NCI-H748 (cell line): Measurements from ENCODE around the gene SUSD1.
"Not testable (repeated sequence)": the region's sequence is repeated elsewhere in the genome, so short reads cannot be mapped to it uniquely, and the experiment has no call there.

Source experiments
- DNase-seq: peaks from one replicate; lab custom pipeline; 2025; ENCODE audit not compliant: unreplicated experiment; lab: John Stamatoyannopoulos, UW

SUSD1 gene

DNA sequence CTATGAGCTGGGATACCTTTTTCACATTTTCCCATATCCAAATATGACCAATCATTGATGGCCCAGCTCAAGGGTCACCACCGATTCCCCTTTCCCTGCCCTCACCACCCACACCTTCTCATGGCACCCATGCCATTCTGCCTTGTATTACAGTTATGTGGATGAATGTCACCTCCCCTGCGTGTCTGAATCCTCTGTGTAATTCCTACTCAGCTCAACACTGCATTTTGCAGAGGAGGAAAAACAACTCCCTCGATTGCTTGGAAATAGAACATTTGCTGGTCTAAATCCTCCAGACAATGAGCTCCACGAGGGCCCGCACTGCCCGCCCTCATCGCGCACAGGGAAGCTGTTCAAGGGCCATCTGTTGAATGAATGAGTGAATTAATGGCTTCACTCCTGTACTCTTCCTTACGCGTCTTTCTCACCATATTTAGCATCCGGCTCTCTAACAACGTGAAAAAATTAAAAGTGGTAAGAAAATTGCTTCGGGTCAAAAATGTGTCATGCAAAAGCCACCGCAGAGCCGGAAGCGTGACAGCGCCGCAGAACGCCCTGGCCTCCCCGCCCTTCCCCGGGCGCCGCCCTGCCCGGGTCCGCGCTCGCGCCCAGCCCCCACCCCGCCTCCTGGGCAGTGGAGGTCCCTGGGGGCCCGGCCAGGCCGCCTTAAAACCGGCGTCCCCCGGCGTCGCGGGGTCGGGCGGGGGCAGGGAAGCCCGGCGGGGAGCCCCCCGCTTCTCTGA lies 704 bp downstream of the SUSD1 start:
- DNase-seq, result peak; percentile 67

DNA sequence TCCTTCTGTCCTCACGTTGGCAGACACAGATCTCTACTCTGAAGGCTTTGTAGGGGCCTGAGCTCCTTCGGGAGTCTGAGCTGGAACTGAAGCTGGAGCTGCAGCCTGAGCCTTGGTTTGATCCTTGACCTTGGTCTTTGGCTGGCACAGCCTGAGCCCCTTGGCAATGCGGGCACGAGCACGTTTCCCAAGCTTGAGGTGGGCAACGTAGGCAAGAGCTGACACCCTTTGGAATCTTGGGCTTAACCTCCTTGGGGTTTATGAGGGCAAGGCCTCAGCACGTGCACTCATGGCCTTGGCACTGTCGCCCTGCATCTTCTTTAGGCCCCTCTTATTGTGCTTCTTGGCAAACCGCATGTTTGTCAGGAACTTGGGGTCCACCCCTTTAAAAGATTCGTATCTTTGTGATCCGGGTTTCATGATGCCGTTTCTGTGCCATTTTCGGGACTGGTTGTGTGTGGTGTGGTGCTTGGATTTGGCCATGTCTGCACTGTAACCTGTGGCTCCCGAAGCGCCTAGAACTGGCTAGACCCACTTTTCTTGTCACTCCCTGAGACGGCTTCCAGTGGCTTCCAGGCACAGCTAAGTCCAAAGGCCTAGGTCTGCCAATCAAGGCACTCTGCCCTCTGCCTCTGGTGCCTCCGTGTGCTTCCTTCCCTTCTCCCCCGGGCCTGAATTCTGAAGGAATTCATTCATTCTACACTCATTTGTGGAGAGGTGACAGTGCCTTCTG lies 1.4 kb downstream of the SUSD1 start:
- DNase-seq, result no peak

DNA sequence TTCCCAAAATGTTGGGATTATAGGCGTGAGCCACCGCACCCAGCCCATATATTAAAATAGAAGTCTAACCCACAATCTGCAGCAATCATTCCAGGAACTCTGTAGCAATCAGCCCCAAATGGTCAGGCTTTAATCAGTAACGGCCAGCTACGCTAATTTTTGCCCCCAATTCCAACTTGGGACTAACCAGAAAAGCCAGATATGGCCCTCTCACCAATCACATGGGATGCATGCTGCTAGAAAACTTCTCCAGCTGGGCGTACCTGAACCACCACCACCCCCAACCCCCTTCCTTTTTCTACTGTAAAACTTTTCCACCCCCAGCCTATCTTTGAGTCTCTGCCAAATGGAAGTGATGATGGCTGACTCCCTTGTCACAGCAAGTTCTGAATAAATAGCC lies 4.1 kb downstream of the SUSD1 start:
- no peak for DNase-seq

DNA sequence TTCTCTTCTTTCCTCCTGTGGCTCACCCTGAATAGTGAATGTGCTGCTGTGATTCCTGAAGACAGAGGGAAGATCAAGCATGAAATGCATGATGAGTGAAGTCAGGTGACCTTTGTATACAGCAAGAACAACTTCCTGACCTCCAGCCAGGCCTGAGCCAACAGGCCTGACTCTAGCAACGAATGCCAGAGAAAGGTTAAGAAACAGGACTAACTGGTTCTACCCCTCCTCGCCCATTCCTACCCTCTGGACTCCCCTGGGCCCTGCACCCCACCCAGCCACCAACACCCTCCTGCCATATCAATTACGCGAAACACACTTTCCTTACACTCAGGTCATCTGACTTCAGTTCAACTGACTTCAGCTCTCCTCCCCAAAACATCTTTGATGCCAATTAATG lies 4.9 kb downstream of the SUSD1 start:
- peak; percentile 42 for DNase-seq

DNA sequence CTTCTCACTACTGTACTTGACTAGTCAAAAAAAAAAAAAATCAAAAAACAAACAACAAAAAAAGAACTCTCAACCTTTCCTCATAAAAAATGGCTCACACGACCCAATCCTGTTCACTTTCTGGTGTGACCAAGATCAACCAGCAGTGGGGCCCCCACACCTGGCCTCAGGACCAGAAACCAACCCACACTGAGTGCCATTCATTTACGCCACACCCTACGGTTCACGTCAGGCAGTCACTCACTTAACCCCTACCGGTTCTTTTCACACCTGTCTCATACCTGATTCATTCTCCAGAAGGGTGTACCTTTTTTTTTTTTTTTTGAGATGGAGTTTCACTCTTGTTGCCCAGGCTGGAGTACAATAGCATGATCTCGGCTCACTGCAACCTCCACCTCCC lies 5.7 kb downstream of the SUSD1 start:
- DNase-seq, result no peak

DNA sequence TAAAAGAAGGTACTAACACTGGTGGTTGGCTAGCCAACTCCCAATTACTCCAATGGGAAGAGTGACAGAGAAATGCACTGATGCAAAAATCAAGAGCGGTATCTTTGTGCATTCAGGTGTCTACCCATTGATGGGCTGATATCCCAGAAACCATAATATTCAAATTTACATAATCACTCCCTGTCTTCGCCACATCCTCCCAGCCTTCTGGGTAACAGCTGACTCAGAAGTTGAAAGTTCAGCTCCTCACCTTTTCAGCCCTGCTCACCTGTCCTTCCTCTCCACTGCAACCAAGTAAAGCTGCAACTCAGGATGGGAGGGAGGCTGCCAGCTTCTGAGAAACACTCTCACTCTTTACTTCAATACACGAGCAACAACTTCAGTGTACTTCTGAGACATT lies 6.9 kb downstream of the SUSD1 start:
- no peak for DNase-seq

DNA sequence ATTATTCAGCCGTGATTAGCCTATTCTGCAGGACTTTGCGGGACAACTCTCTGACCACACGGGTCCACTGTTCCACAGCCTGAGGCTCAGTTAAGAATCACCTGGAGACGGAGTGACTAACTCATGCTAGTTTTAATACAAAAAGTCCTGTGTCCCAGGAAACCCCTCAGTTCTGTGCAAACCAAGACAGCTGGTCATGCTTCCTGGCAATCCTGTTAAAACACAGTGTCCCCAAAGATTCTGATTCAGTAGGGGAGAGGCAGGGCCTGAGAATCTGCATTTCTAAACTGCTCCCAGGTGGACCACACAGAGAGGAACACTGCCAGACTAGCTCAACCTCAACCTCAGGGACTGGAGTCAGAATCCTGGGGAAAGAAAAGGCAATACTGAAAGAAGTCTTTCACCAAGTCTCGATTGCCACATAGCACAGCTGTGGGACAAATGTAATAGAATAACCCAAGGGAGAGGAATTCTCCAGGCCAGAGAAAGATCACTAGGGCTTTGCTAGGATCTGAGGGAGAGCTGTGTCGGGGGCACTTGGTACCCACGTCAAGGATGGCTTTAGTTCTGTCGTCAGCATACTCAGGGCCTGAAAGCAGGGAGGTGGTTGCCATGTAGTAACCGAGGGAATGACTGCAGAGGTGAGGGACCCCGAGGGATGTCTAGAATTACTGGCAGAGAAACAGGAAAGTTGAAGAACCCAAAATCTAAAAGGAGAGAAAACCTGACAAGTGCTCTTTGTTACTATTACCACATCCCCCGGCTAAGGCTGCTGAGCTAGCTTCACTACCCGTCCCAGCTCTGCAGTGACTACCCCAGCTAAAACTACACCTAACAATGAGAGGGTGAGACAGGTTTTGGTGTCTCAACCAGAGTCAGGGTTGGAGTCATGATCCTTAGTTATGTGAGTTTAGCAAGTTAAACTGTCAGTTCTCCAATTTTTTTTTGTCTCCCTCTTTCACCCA lies 8.6 kb downstream of the SUSD1 start:
- peak; percentile 26 for DNase-seq

DNA sequence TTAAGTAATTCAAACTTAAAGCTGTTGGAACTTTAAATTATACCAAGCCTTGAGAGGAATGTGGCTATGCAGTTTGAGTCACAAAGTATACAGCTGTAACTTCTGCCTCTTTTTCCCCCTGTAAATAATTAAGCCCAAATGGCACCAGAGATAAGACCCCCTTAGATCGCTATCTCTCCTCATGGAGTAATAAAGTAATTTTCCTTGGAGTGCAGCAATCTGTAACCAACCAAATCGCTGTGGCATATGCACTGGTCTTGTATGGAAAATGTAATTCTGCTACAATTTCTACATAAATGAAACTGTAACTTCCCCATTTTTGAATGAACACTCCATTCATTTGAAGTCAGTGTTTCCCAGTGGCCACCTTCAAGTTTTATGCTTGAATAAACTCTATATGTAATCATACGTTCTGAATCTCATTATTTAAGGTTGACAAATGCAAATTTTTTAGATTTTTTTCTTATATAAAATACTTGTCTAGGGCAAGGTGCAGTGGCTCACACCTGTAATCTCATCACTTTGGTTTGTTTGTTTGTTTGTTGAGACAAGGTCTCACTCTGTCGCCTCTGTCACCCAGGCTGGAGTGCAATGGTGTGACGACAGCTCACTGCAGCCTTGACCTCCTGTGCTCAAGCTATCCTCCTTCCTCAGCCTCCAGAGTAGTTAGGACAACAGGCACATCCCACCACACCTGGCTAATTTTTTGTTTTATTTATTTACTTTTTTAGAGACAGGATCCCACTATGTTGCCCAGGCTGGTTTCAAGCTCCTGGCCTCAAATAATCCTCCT lies 12.3 kb downstream of the SUSD1 start:
- DNase-seq, result no peak

DNA sequence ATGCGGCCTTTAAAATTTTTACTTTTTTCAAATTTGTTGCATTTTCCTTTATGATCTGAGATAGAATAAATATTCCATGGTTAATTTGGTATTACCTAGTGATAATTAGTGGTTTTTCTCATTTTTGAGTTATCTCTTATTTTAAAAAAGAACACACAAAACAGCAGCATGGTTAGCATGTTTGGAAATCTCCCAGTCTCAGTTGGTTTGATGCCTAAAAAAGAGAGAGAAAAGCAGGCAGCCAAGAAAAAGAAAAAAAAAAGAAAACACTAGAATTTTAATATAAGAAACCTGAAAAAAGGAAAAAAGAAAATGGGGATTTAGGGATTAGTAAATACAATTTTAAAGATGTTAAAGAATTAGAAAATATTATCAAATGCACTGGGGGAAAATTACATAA lies 15.3 kb downstream of the SUSD1 start:
- DNase-seq, result no peak

DNA sequence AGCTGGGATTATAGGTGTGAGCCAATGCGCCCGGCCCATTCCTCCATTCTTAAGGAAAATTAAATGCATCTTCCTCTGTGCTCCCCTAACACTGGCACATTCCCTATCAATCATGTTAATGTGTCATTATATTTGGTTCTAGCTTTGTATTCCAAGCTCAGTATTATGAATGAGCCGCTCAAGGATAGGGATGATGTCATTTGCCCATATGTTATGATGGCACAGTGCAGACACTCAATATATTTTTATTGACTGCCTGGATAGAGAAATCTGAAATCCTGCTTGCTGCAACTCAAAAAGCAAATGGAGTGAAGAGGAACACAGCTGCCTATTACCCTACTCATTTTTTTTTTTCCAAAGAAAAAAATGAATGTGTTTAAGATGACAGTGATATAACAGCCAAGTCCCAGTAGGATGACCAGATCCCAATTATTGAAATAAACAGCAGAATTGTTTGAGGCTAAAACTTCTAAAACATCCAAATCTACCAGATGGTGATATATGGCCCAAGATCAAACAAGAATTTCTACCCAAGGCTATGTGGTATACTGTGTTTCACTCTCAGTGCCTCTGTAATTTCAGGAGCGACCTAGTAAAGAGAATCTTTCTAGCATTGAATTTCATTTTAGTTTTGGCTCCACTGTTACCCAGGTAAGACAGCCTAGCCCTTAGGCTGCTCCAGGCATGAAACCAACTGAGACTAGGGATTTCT lies 16.3 kb downstream of the SUSD1 start:
- no peak for DNase-seq

DNA sequence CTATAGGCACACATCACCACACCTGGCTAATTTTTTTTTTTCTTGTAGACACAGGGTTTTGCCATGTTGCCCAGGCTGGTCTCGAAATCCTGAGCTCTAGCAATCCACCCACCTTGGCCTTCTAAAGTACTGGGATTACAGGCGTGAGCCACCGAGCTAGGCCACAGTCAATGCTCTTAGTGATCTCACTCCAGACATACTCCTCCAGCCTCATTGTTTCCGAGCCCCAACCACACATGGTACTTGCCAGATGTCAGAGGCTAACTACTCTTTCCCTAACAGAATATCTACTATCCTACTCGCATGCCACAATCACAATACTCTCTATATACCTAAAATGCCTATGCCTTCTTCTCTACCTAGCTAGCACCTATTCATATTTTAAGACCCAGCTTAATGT lies 17.1 kb downstream of the SUSD1 start:
- no peak for DNase-seq

DNA sequence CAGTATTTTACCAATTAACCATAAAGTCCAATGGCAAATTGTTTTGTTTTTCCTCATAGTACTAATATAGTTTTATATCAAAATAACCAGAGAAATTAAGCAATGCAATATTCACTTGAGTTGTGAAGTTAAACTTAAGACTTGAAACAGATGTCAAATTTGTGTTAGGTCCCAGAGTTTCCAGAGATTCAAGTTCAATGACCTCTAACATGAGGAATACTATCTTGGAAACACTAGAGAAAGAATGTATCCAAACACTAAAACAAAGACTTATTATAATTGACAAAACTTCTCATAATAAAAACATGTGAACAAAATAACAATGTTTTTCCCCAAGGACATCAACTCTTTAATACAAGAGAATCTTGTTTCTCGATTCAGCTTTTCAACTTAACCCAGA lies 18.0 kb downstream of the SUSD1 start:
- no peak for DNase-seq

DNA sequence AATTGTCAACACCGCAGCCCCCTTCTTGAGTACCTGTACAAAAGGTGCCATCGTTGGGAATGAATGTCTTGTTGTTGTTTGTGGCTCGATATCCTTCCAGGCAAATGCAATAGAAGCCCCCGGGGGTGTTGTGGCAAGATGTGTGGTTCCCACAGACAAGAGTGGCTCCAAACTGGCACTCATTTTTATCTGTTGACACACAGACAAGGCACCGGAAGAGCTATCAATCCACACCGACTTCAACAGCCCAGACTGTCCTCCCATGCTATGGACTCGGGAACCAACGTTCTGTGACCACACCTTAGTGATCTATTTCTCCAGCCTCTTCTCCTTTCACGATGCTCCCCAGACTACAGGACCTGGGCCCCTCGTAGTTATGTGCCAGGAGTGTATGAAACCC lies 25.9 kb downstream of the SUSD1 start:
- no peak for DNase-seq

DNA sequence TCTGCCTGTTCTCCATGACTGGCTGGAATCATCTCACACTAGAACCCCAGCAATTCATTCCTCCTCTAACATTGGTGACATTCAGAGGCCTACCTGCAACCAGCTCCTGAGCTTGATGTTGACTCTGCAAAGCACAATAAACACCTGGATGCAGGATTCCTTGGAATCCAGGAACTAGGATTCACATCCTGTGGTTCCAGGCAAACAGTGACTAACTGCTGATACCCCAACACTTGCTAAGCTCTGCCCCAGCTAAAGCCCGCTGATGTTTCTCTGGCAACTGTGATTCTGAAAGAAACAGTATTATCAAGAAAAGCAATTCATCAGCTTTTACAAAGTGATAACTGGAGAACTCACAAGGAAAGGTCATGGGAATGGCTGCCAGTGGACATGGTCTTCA lies 29.2 kb downstream of the SUSD1 start:
- no peak for DNase-seq

DNA sequence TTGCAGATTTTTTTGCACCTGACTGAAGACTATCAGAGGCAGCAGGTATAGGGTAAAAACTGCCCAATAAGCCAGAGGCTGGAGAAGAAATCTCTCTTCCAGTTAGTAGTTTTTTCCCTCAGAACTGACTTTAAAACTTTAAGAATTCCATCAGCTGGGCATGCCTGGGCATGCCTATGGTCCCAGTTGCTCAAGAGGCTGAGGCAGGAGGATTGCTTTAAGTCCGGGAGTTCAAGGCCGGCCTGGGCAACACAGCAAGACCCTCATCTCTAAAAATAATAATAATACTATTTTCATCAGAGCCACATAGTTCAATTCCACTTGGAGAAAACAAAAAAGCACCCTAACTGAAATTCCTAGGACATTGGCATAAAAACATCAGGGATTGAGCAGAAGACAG lies 30.3 kb downstream of the SUSD1 start:
- DNase-seq, result no peak

DNA sequence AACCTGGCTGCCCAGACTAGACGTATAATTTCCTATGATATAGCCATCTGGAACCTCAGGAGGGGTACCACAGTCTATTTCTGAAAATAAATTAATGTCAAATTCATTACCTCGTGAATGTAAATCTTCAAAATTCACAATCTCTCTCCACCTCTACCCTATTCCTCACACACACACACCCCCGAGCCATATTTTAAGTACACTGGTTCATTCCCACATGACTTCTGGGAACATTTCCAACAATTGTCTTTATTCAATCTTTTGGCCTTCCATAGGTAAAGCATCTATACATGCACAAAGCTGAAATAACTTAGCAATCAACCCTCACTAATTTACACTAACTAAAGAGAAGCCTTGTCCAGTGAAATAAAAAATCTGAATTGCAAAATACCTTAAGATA lies 32.7 kb downstream of the SUSD1 start:
- DNase-seq, result no peak

DNA sequence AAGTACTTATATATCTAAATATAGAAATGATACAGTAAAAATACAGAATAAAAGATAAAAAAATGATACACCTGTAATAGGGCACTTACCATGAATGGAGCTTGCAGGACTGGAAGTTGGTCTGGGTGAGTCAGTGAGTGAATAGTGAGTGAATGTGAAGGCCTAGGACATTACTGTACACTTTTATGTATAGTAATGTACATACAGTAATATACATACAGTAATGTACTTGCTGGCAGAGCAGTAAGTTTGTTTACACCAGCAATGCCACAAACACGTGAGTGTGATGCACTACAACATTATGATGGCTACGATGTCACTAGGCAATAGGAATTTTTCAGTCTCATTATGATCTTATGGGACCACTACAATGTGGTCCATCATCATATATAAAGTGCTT lies 34.2 kb downstream of the SUSD1 start:
- no peak for DNase-seq

DNA sequence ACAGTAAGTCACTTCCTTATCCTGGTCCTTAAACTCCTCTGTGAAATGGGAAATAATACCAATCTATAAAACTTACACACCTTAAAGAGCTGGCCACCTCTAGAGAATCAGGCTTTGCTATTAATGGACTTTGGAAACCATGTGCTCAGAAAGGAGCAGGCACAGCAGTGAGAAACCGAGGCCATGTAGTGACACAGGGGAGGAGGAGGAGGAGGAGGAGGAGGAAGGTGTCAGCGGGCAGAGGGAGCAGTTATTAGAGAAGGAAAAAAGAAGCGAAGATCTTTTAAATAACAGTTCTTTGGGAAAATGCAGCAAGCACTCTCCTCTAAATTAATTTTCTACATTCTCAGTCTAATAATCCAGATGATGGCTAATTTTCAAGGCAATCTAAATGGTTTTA lies 38.0 kb downstream of the SUSD1 start:
- no peak for DNase-seq

DNA sequence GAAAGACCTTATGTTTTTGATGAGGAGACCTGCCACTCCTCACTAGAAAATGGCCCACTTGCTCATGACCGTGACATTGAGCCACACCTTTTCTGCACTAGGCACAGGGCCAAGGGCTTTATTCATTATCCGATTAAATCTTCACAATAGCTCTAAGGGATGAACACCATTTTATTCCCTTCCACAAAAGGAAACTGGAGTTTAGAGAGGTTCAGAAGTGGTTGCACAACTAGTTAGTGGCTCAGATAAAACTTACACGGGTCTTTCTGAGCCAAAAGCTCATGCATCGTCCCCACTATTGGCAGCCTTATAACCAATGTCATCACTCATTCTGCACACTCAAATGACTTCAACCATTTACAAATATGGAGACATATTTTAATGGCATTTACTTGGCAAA lies 39.4 kb downstream of the SUSD1 start:
- DNase-seq, result peak; percentile 53

DNA sequence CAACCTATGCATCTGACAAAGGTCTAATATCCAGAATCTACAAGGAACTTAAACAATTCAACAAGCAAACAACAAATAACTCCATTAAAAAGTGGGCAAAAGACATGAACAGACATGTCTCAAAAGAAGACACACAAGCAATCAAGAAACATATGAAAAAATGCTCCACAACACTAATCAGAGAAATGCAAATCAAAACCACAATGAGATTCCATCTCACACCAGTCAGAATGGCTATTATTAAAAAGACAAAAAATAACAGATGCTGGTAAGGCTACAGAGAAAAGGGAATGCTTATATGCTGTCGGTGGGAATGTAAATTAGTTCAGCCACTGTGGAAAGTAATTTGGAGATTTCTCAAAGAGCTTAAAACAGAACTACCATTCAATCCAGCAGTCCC lies 41.3 kb downstream of the SUSD1 start:
- DNase-seq, result not testable (repeated sequence)
